ENCODE results near the gene ZNF765.

GRCh38 chr19:53455828-53456227 lies 60.9 kb downstream of the ZNF765 start:
- no peak for TF ChIP-seq POLR2A (IDR thresholded peaks at IDR 0.05)
- TF ChIP-seq, protein P1, sequence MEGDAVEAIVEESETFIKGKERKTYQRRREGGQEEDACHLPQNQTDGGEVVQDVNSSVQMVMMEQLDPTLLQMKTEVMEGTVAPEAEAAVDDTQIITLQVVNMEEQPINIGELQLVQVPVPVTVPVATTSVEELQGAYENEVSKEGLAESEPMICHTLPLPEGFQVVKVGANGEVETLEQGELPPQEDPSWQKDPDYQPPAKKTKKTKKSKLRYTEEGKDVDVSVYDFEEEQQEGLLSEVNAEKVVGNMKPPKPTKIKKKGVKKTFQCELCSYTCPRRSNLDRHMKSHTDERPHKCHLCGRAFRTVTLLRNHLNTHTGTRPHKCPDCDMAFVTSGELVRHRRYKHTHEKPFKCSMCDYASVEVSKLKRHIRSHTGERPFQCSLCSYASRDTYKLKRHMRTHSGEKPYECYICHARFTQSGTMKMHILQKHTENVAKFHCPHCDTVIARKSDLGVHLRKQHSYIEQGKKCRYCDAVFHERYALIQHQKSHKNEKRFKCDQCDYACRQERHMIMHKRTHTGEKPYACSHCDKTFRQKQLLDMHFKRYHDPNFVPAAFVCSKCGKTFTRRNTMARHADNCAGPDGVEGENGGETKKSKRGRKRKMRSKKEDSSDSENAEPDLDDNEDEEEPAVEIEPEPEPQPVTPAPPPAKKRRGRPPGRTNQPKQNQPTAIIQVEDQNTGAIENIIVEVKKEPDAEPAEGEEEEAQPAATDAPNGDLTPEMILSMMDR (IDR thresholded peaks at IDR 0.05), result no peak
